ENCODE measurements around the gene COX10.
"Not testable (repeated sequence)": the region's sequence is repeated elsewhere in the genome, so short reads cannot be mapped to it uniquely, and the experiment has no call there.

Gene COX10

DNA sequence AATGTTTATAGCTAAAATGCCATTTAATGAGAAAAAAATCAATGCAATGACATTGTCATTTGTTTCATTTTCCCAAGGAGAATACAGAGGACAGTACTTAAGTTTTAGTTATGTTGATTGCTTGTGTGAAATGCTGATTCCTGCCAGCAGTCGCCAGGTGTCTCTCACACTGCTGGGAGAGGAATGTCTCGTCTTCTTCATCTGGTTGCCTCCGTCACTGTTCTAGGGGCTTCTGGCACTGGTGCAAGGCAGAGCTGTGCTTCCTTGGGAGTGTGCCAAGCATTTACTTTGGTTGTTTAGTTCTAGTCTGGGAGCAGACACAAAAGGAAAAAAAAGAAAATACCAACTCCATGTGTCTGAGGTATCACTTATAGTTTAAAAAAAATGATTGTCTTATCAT lies 107.7 kb downstream of the COX10 start:
- DNase-seq: peak in 1 of 51 donors; percentile 1

DNA sequence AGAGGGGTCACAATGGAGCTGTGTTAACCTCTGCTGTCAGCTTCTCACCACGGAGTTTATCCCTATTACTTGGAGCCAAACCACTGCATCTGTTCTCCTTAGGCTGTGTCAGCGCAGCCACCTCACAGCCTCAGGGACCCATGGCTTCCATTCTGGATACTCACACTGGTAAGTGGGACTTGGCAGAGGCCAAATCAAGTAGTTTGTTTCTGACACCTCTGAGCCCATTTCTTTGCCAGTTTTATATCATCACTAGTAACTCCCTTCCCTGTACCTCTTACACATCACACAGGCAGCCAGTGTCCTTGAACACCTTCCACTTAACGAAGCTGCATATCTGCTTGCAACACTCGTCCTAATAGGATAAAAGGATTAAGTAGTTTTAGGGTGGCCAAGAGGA lies 108.5 kb downstream of the COX10 start:
- DNase-seq: not testable (repeated sequence)

DNA sequence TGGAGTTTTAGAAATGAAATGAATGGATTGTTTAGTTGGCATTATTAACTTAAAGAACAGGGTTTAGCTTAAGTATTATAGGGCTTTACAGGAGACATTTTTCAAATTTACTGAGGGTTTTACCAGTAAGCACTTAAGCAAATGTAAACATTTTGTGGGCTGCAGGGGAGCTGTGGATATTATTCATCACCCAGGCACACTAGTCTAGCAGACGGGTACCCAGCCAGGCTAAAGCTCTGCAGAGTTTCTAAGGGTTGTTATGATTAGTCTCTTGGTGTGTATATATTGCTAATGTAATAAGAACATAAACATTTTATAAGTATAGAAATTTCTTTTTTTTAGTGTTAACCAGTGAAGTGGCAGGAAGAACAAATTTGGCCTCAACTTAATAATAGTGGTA lies 110.6 kb downstream of the COX10 start:
- not testable (repeated sequence) for DNase-seq

DNA sequence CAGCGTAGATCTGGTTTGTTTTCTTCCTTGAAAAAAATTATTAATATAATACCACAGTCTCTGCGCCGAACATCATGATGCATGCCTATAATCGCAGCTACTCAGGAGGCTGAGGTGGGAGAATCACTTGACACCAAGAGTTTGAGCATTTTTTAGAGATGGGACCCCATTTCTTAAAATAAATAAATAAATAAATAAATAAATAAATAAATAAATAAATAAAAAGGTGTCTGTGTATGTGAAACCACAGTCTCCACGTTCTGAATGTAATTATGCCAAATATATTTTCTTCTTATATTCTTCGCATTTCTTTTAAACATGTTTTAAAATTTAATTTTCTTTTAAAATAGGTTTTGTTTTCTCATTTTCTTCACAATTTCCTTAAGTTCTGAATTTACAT lies 112.8 kb downstream of the COX10 start:
- DNase-seq: not testable (repeated sequence)

DNA sequence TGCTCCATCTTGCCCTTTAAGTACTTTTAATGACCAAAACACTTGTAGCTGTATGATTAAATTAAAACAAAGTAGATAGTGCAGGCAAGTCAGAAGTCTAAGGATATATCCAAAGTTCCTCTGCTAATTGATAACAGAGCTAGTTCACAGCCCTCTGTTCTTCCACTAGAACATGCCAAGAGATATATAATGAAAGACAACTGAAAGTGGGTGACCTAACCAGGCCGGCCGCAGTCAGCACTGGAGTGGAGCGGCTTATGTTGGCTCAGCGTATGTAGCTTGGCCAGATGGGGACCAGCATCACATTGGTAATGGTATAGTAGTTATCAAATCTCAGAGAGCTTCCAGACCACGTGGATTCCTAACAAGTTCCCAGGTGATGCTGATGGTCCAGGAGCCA lies 115.2 kb downstream of the COX10 start:
- DNase-seq: not testable (repeated sequence)

DNA sequence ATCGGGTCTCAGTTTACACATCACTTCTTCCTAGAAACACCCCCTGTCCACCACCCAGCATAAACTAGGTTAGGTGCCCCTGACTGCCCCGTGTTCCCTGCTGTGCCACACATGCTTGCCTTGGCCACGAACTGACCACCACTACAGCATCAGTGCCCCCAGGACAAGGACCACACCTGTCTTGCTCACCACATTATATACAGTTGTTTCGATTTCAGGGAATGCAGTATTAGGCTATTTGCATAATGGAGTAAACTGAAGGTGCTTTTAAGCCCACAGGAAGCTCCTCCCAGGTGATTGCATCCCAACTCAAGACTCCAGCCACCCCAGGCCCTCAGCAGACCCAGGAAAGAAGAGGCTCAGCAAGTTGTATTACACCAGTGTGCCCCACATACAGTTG lies 117.1 kb downstream of the COX10 start:
- DNase-seq: not testable (repeated sequence)

DNA sequence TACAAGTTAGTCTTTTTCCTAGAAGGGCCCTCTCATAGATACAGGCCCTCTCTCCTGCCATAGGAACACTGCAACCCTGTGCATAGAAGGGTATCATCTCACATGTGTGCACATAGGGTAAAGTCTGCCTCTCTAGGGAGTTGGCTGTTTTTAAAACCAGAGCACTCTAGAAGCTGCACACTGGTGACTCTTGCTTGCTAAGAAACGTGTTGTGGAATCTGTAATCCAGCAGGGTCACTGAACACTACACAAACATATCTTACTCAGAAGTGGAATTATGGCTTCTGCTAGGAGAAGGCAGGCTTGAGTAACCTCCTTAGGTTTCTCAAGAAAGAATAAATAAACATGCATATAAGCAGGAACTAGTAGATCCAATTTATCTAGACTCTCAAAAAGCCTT lies 121.5 kb downstream of the COX10 start:
- not testable (repeated sequence) for DNase-seq

DNA sequence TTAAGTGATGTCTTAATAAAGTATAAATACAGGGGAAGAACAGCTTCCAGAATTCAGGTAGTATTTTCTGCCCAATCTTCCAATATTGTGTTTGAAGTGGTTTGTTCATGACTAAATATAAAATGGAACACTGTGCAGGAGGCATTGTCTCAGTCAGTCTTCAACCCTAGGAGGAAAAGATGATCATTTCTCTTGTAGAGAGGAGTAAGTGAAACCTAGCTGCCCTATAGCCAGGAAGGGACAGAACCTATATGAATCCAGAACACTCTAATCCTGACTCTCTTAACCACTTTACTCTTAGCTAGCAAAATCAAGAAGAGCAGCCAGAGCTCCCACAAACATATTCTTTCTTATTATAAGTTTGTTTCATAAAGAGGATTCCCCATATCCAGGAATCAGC lies 122.2 kb downstream of the COX10 start:
- not testable (repeated sequence) for DNase-seq

DNA sequence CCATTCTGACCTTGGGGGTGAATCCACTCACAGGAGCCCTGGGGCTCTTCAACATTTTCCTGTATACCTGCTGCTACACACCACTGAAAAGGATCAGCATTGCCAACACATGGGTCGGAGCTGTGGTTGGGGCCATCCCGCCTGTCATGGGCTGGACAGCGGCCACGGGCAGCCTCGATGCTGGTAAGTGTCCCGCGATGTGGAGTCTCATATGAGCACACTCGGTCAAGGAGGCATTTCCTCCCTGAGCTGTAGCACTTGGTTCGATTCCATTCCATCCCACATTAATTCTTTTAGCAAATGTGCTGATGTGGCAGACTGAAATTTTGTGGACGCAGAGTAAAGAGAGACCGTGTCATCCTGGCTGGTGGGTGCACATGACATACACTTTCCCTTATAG lies 122.7 kb downstream of the COX10 start:
- DNase-seq: not testable (repeated sequence)

DNA sequence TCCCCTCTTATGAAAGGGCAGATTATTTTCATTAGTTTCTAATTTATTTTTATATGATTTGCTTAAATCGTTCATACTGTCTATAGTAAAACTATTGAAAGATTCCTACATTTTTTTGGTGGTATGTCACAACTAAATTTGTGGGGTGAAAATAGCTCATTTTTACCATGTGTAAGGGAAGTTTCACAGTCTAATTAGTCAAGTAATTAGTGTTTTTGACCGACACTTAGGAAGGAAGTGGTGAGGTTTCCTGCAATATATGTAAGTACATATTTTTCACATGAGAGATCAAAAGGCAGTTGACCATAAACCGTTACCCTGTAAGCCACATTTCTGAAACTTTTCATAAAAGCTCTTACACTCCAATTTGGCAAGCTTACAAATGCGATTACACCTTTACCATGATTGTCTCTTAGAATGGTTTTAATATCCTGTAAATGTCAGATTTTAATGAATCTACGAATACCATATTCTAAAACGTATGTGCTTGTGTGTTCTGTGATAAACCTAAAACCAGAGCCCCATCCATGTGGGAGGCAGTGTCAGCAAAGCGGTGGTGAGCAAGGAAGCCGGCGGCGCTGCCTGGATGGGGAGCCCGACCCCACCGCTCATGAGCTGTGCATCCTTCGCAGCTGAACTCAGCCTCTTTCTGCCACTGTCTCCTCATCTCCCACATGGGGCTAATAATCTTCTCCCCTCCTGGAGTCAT lies 123.5 kb downstream of the COX10 start:
- DNase-seq: not testable (repeated sequence)

DNA sequence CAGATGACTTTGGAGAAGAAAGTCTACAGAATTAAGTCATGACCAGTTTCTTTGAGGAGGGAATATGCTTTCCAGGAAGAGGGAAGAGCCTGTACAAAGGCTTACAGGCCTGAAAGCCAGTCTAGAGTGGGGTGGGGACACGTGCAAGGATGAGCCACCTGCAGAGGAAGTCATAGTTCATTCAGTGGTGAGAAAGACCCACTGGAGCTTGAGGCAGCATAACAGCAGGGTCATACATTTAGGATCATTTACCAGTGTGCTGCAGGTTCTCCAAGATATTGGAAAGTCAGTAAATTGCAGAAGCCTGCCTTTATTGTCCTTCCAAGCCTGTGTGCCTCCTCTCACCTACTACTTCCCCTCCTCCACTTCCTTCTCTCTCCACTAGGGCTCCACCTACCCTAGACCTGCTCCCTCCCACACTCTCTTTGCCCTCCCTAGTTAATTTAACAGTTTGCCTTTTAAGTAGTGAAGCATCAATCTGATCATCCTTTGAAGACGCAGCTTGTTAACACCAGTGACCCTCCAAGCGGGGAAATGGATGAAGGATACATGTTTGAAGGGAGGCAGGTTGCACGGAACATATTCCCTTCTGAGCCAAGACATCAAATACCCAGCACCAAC lies 127.2 kb downstream of the COX10 start:
- no peak for DNase-seq

DNA sequence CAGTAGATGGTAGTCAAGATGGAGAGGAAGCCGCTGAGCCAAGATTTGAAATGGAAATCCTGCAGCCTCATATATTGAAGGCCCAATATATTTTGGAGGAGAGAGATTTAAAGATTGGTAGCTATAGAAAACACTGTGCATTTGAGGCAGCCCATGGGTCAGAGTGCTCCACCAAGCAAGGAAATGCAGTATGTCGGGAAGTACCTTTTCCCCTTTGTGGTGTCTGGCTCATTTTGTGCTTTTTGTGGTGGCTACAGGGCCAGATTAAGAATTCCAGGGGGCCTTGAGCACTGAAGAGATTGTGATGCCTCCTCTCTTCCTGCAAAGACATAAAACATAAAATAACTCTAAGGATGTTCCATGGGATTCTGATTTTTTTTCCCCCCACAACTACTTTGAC lies 127.8 kb downstream of the COX10 start:
- DNase-seq: no peak

DNA sequence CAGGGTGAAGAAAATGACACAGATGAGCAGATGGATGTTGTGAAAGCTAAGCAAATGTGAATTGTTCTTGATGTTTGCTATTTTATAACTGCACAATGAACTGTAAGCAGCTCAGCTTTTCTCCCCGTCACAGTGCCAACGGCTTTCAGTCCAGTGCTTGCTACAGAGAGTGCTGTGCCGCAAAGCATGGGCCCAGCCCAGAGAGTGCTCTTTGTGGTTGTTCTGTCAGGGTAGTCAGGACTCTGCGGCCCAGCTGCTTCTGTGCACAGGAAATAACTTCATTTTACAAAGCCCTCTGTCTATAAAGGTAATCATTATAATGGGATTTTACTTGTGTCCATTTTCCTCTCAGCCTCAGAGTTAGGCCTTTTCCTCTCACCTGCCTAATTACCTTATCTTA lies 128.3 kb downstream of the COX10 start:
- no peak for DNase-seq

DNA sequence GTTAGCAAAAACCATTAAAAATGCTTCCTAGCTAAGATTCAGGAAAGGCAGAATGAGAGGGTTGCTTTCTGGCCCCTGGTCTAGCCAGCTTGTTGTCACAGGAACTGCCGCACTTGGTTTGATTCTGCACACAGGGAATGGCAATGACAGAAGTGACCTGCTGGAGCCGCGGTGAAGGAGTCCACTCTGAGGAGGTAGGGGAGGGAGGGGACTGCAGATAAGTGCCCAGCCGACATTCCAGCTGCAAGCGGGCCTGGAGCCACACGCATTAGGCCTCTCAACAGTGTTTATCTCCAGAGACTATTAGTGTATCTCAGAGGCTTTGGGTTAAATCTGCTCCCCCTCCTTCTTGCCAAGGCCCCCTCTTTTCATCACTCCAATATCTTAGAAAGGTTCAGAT lies 128.7 kb downstream of the COX10 start:
- DNase-seq: no peak

DNA sequence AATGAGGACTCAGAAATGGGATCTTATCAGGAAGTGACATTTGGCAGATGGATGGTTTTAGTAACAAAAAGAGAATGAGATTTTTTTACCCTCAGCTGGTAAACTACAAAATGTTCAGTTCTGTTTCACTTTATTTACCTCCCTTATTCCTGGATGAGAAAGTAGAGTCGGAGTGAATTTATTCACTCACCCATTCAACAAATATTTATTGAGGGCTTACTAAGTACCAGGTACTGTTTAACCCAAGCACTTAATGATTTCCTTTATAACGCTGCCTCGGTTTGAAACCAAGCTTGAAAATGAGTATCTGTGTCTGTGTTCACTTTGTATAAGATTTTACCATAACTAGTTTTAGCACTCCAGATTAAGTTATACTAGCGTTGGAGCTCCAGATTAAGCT lies 129.3 kb downstream of the COX10 start:
- no peak for DNase-seq

DNA sequence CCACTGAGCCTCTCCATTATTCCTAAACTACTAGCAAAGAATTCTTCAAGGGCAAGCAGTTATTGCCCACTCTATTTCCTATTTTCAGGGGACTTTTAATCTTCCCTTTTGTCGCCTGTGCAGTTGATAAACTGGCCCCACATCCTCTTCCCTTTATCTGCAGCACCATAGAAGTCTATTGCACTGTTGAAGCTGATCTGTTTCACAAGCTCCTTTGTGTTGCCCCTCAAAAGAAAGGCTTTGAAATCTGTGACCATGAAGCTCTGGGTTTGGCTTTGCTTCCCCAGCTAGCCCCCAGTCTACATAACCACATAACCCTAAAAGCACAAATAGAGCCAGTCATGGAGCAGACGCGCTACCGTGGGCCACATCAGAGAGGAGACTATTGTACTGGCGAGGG lies 130.3 kb downstream of the COX10 start:
- no peak for DNase-seq

DNA sequence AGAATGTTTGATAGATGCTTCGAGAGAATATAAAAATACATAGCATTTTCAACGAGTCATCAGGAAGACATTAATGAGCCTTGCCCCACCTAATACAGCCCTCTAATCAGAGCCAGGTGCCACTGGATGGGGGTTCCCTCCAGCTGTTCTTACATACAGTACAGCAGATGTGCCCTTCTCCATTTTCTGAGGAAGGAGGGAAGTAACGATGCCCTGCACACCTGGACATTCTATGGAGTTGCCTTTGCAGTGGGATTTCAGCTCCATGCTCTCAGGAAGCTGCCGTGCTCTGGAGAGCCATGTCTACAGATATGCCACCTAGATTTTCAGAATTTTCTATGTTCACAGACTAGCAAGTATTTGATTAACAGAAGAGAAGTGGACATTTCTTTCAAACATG lies 131.1 kb downstream of the COX10 start:
- no peak for DNase-seq

DNA sequence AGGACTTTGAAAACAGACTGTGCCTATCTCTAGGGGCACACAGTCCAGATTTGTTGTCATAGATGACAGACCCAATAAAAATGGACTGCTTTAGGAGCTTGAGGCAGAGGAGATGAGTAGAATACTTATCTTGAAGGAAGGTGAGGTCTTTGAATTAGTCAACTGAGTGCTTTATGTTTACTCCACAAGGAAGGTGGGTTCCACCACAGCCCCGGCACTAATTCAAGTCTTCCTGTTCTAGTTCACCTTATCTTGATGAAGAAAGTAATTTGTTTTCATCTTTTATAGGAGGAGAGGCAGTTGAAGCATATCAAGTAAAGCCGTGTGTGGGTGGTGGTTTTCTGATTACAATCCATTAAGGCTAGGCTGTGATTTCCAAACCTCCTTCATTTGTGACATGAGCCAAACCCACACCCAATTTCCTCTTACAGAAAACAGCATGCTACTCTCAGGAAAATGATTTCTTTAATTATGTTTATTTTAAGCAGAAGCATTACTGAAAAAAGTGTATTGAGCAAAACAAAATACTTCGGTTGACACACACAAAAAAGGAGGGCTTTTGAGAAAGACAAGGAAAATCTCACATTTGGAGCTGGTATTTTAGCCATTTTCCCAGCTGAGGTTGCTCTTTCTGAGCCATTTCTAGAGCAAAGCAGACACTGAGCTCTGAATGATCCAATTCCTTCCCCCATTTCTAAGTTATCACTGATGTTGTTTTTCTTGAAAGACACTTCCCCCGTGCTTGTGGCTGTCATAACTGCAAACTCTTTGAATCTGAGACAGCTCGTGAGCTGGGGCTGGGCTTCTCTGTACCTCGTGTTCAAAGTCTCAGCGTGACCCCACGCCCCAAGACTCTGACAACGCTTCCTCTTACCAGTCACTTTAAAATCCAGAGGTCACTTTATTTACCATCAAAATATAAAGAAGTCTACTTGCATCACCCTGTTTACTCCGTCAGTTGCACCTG lies 132.0 kb downstream of the COX10 start:
- peak in 1 of 51 donors; percentile 13 for DNase-seq

DNA sequence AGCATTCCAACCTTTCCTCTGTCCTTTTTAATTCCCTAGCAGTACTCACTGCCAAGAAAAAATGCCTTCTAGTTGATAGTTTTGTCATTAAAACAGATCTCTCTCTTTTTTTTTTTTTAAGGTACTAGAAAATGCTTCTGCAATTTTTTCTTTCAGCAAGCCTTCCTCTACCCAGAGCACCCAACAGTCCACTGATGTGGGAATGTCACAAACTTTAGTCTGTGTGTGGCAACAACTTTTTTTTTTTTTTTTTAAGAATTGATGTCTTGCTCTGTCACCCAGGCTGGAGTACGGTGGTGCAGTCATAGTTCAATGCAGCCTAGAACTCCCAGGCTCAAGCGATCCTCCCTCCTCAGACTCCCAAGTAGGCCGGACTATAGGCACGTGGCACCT lies 132.7 kb downstream of the COX10 start:
- DNase-seq: no peak

DNA sequence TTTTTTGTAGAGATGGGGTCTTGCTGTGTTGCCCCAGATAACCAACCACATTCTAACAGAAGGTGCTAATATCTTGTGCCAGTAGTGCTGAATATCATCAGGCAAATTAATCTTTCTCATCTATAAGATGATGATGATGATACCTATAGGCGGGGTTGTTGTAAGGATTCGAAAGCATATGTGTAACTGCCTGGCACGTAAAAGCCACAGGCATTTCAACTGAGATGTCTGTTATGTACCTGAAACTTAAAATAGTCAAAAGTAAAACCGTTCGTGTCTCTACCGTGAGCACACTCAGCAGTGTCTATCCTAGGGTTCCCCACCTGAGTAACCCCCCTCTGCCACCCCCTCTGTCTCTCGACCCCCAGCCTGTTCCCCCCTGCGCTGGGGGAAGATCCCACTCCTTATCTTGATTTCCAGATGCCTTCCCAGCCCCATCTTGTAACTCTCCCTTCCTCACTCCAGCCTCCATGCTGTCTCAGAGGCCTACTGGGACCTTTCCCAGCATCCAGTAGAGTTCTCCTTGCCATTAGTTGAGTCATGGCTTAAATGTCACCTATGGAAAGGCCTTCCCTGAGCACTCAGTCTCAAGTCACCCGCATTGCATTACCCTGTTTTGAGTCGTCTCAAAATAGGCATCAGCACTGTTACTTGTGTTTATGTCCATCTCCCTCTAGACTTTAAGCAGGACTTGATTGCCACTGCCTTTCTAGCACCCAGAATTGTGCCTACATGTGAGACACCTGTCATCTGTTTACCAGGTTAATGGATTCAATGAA lies 133.3 kb downstream of the COX10 start:
- DNase-seq: no peak

DNA sequence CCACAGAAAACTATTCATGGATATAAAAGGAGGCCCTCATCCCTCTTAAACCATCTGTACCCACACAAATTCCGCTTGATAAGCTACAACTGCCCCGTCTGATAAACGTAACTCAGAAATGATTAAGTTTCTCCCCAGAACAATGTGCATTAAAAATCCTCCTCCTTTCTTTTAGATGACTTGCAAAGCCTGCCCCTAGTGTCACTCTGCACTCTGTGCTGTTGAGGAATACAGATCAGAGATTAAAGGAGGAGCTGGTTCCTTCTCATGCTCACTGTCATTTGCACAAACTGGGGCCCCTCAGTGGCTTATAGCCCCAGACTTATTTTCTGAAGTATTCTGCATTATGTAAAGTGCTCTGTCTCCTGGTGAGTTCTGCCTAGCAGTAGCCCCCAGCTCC lies 134.1 kb downstream of the COX10 start:
- no peak for DNase-seq

DNA sequence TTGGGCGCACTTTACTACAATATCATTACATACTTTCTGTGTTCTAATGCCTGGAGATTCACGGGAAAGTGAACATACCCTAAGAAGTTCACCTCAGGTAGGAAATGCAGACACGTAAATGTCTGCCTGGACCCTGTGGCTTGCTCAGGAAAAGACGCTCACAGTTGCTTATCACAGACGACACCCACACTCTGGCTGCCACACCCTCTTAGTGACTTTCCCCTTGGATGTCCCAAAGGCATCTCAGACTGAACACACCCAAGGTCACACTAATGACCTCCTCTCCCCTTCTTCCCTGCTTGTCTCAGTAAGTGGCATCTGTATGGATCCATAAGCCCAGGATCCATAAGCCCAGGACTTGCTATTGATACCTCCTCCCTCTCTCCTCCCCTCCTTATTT lies 134.8 kb downstream of the COX10 start:
- no peak for DNase-seq

Measured in hypothalamus (tissue), 51 donors.